Measurements from ENCODE around the gene SYNM.

SYNM gene

GRCh38 chr15:99169769-99170311 lies 65.0 kb downstream of the SYNM start:
- no peak for DNase-seq (ENCODE audit: low spot score)

- no peak for DNase-seq (ENCODE audit: low spot score)
Measured at GRCh38 chr15:99170476-99171065, 65.7 kb downstream of the SYNM start.

GRCh38 chr15:99172171-99172570 lies 67.3 kb downstream of the SYNM start:
- DNase-seq (ENCODE audit: low spot score): no peak

- DNase-seq (ENCODE audit: low spot score): no peak
Measured at GRCh38 chr15:99172989-99173388, 68.1 kb downstream of the SYNM start.

GRCh38 chr15:99174567-99175395 lies 69.9 kb downstream of the SYNM start:
- DNase-seq (ENCODE audit: low spot score): no peak

- peak; percentile 40 for DNase-seq (ENCODE audit: low spot score)
Measured at GRCh38 chr15:99176757-99177156, 71.9 kb downstream of the SYNM start.

- no peak for DNase-seq (ENCODE audit: low spot score)
Measured at GRCh38 chr15:99177679-99178078, 72.8 kb downstream of the SYNM start.

GRCh38 chr15:99180086-99180963 lies 75.4 kb downstream of the SYNM start:
- no peak for DNase-seq (ENCODE audit: low spot score)

GRCh38 chr15:99180964-99181306 lies 76.1 kb downstream of the SYNM start:
- DNase-seq (ENCODE audit: low spot score): no peak

GRCh38 chr15:99181545-99181971 lies 76.7 kb downstream of the SYNM start:
- DNase-seq (ENCODE audit: low spot score): no peak

- no peak for DNase-seq (ENCODE audit: low spot score)
Measured at GRCh38 chr15:99182791-99183190, 77.9 kb downstream of the SYNM start.
